ENCODE measurements around the gene C14orf180. TPM values are rescaled to one million over a fixed set of nuclear protein-coding genes. Genes with fewer than 3 reads are reported as not detected.
A peak's percentile ranks its signal among the peaks of the same experiment; 100 is the strongest.

The C14orf180 gene
- total RNA-seq, 1 experiment from 2014 or later, result not detected

GRCh38 chr14:104569435-104569834 lies 10.1 kb upstream of the C14orf180 start:
- Mint-ChIP-seq H3K36me3 (ENCODE audit: insufficient read depth in 1 of 3, low read depth in 3 of 3) (no peaks in the 10 kb centered on the region; a peak in 1 of 7 replicates), H3K4me3 (no peak overlapping the region), H3K4me1 (peaks cover 0 to 8% of the 10 kb centered on the region in 2 experiments; a peak in 2 of 4 replicates), H3K27me3 (ENCODE audit: low read depth) (peaks cover 2% of the 10 kb centered on the region; the same call in 1 of the 2 replicates), H3K9me3 (no peaks in the 10 kb centered on the region), H3K27ac (peak overlapping the region in 1 of 3 experiments; percentile 55; a peak in 1 of 7 replicates)
- H2BK12ac ChIP-seq (ENCODE audit: insufficient read length, low read depth, low read length), result no peak overlapping the region
- no peak overlapping the region for H2BK5ac ChIP-seq (ENCODE audit: insufficient read length, low read length)
- no peak overlapping the region for H3K4me2 ChIP-seq (ENCODE audit: insufficient read depth, insufficient read length, low read length)
- no peak overlapping the region for H3K56ac ChIP-seq (ENCODE audit: insufficient read length, low read depth, low read length)
- no peaks in the 10 kb centered on the region for H3K9me3 ChIP-seq (ENCODE audit: control insufficient read depth, low read depth, low read length)
- no peak overlapping the region for H2AFZ ChIP-seq (ENCODE audit: low read length)
- H3K4ac ChIP-seq (ENCODE audit: low read depth, low read length), result no peak overlapping the region
- no peak for TF ChIP-seq CTCF (conservative IDR thresholded peaks at IDR 0.05)
- no peaks in the 10 kb centered on the region for H3K79me2 ChIP-seq (ENCODE audit: insufficient read depth, low read length)
- H4K20me1 ChIP-seq (ENCODE audit: control insufficient read depth, insufficient read depth, insufficient read length), result no peaks in the 10 kb centered on the region
- H4K8ac ChIP-seq (replicated peaks; ENCODE audit: insufficient read length, low read depth, low read length), result no peak overlapping the region
- H2AK5ac ChIP-seq (ENCODE audit: insufficient read length, low read length), result no peak overlapping the region
- H3T11ph ChIP-seq (ENCODE audit: low read length), result no peak overlapping the region
- H3K23me2 ChIP-seq (ENCODE audit: insufficient read length, low read depth, low read length, poor library complexity, severe bottlenecking), result no peaks in the 10 kb centered on the region
- H3K4me1 ChIP-seq (ENCODE audit: insufficient read depth, low read length), result no peaks in the 10 kb centered on the region
- no peak overlapping the region for H3K23ac ChIP-seq (ENCODE audit: insufficient read length, low read depth, low read length)
- H3K9ac ChIP-seq (ENCODE audit: extremely low read depth, insufficient read length, low read length), result no peak overlapping the region
- no peak overlapping the region for H2BK15ac ChIP-seq (ENCODE audit: low read depth, low read length)
- no peaks in the 10 kb centered on the region for H3K27me3 ChIP-seq (ENCODE audit: insufficient read depth, low read length)
- H2BK120ac ChIP-seq (ENCODE audit: low read depth, low read length, poor library complexity, severe bottlenecking), result no peak overlapping the region
- H3K14ac ChIP-seq (ENCODE audit: insufficient read depth, low read length), result no peak overlapping the region
- H4K5ac ChIP-seq (ENCODE audit: insufficient read length, low read depth, low read length), result no peak overlapping the region
- DNase-seq, result no peak
- H3K27ac ChIP-seq (ENCODE audit: insufficient read length, low read depth, low read length), result no peak overlapping the region
- H3K18ac ChIP-seq (ENCODE audit: insufficient read length, low read depth, low read length), result no peak overlapping the region
- H2BK20ac ChIP-seq (ENCODE audit: low read depth, low read length, poor library complexity, severe bottlenecking), result no peak overlapping the region
- H3K79me1 ChIP-seq (ENCODE audit: insufficient read depth, low read depth, low read length, poor library complexity, severe bottlenecking), result no peaks in the 10 kb centered on the region
- WGBS (ENCODE audit: extremely low coverage, insufficient read length, low lambda C conversion rate), result no CpG with 5 or more reads among the region's 10 CpGs
- H4K91ac ChIP-seq (ENCODE audit: insufficient read length, low read depth, low read length), result no peak overlapping the region

All from H9 (cell line).